Activated CD4-positive, alpha-beta T cell treated with anti-CD3 and anti-CD28 coated beads for 48 hours (primary cell): ENCODE data around the gene KRTAP5-2.

ENCODE experiments used
- DNase-seq: peaks from one replicate; pipeline ENCODE4 v3.0.0-alpha.2; 2020

Gene KRTAP5-2

GRCh38 chr11:1565904-1566247 lies 32.2 kb downstream of the KRTAP5-2 start:
- no peak for DNase-seq

- DNase-seq = no peak
Measured at GRCh38 chr11:1565173-1565903, 32.8 kb downstream of the KRTAP5-2 start.

GRCh38 chr11:1564535-1565172 lies 33.4 kb downstream of the KRTAP5-2 start:
- DNase-seq = peak; percentile 33

- DNase-seq = no peak
Measured at GRCh38 chr11:1563697-1564534, 34.2 kb downstream of the KRTAP5-2 start.

- no peak for DNase-seq
Measured at GRCh38 chr11:1563149-1563638, 34.9 kb downstream of the KRTAP5-2 start.

- DNase-seq = no peak
Measured at GRCh38 chr11:1562469-1563148, 35.5 kb downstream of the KRTAP5-2 start.

- no peak for DNase-seq
Measured at GRCh38 chr11:1561955-1562354, 36.1 kb downstream of the KRTAP5-2 start.

GRCh38 chr11:1561266-1561665 lies 36.8 kb downstream of the KRTAP5-2 start:
- no peak for DNase-seq

GRCh38 chr11:1560649-1561251 lies 37.3 kb downstream of the KRTAP5-2 start:
- DNase-seq = no peak

- DNase-seq = no peak
Measured at GRCh38 chr11:1560002-1560648, 38.0 kb downstream of the KRTAP5-2 start.

GRCh38 chr11:1559111-1559951 lies 38.8 kb downstream of the KRTAP5-2 start:
- DNase-seq = no peak

- no peak for DNase-seq
Measured at GRCh38 chr11:1558775-1559110, 39.4 kb downstream of the KRTAP5-2 start.

GRCh38 chr11:1557904-1558774 lies 40.0 kb downstream of the KRTAP5-2 start:
- no peak for DNase-seq

GRCh38 chr11:1557051-1557884 lies 40.8 kb downstream of the KRTAP5-2 start:
- DNase-seq = no peak

- no peak for DNase-seq
Measured at GRCh38 chr11:1556278-1556902, 41.7 kb downstream of the KRTAP5-2 start.

GRCh38 chr11:1555713-1556153 lies 42.4 kb downstream of the KRTAP5-2 start:
- no peak for DNase-seq

GRCh38 chr11:1554981-1555712 lies 42.9 kb downstream of the KRTAP5-2 start:
- no peak for DNase-seq
